ENCODE measurements around the gene ARSA.

ARSA gene

GRCh38 chr22:50587407-50587806 lies 40.5 kb downstream of the ARSA start:
- H3K4me3 ChIP-seq (ENCODE audit: low read length): no peak overlapping the region
- peaks cover 9% of the 10 kb centered on the region for H3K79me2 ChIP-seq (ENCODE audit: control insufficient read depth, low read length)
- no peak for TF ChIP-seq EZH2phosphoT487 (IDR thresholded peaks at IDR 0.05; ENCODE audit: borderline replicate concordance, low read length)
- no peak for TF ChIP-seq CTCF (IDR thresholded peaks at IDR 0.05; ENCODE audit: low read depth, low read length, poor library complexity, severe bottlenecking)
- no peaks in the 10 kb centered on the region for H3K27me3 ChIP-seq (ENCODE audit: control insufficient read depth, low read length)
- H4K20me1 ChIP-seq (ENCODE audit: control insufficient read depth, insufficient read depth, low read depth, low read length): no peaks in the 10 kb centered on the region
- H3K27ac ChIP-seq (ENCODE audit: low read depth, low read length): no peak overlapping the region
- H3K4me2 ChIP-seq (ENCODE audit: low read length): no peak overlapping the region
- no peaks in the 10 kb centered on the region for H3K9me2 ChIP-seq (replicated peaks; ENCODE audit: control insufficient read depth, low read length)
- H3K36me3 ChIP-seq (ENCODE audit: control insufficient read depth, low read length): peaks cover 4% of the 10 kb centered on the region
- peaks cover 6% of the 10 kb centered on the region for H3K4me1 ChIP-seq (ENCODE audit: control insufficient read depth, low read length)
- H3K9me3 ChIP-seq (ENCODE audit: control insufficient read depth, insufficient read depth, low read length): no peaks in the 10 kb centered on the region
- H3F3A ChIP-seq (ENCODE audit: control insufficient read depth, insufficient read depth): no peaks in the 10 kb centered on the region

GRCh38 chr22:50586416-50586815 lies 41.5 kb downstream of the ARSA start:
- Histone ChIP-seq H3K27me3 (ENCODE audit: control insufficient read depth, low read length) (no peaks in the 10 kb centered on the region), H3K4me2 (ENCODE audit: low read length) (no peak overlapping the region), H3K4me3 (ENCODE audit: low read length) (no peak overlapping the region), H3K9me2 (replicated peaks; ENCODE audit: control insufficient read depth, low read length) (no peaks in the 10 kb centered on the region), H3K79me2 (ENCODE audit: control insufficient read depth, low read length) (peaks cover 19% of the 10 kb centered on the region), H3K9me3 (ENCODE audit: control insufficient read depth, insufficient read depth, low read length) (no peaks in the 10 kb centered on the region), H3K27ac (ENCODE audit: low read depth, low read length) (no peak overlapping the region), H3F3A (ENCODE audit: control insufficient read depth, insufficient read depth) (no peaks in the 10 kb centered on the region), H4K20me1 (ENCODE audit: control insufficient read depth, insufficient read depth, low read depth, low read length) (no peaks in the 10 kb centered on the region), H3K4me1 (ENCODE audit: control insufficient read depth, low read length) (peaks cover 11% of the 10 kb centered on the region), H3K36me3 (ENCODE audit: control insufficient read depth, low read length) (peaks cover 9% of the 10 kb centered on the region)
- TF ChIP-seq EZH2phosphoT487 (IDR thresholded peaks at IDR 0.05; ENCODE audit: borderline replicate concordance, low read length): no peak
- TF ChIP-seq CTCF (IDR thresholded peaks at IDR 0.05; ENCODE audit: low read depth, low read length, poor library complexity, severe bottlenecking): no peak

GRCh38 chr22:50585781-50586180 lies 42.2 kb downstream of the ARSA start:
- peaks cover 15% of the 10 kb centered on the region for H3K36me3 ChIP-seq (ENCODE audit: control insufficient read depth, low read length)
- H3K79me2 ChIP-seq (ENCODE audit: control insufficient read depth, low read length): peaks cover 23% of the 10 kb centered on the region
- H3K9me2 ChIP-seq (replicated peaks; ENCODE audit: control insufficient read depth, low read length): no peaks in the 10 kb centered on the region
- no peaks in the 10 kb centered on the region for H4K20me1 ChIP-seq (ENCODE audit: control insufficient read depth, insufficient read depth, low read depth, low read length)
- H3K4me3 ChIP-seq (ENCODE audit: low read length): no peak overlapping the region
- no peak overlapping the region for H3K27ac ChIP-seq (ENCODE audit: low read depth, low read length)
- no peak overlapping the region for H3K4me2 ChIP-seq (ENCODE audit: low read length)
- no peaks in the 10 kb centered on the region for H3K9me3 ChIP-seq (ENCODE audit: control insufficient read depth, insufficient read depth, low read length)
- TF ChIP-seq CTCF (IDR thresholded peaks at IDR 0.05; ENCODE audit: low read depth, low read length, poor library complexity, severe bottlenecking) (no peak), EZH2phosphoT487 (IDR thresholded peaks at IDR 0.05; ENCODE audit: borderline replicate concordance, low read length) (no peak)
- H3K4me1 ChIP-seq (ENCODE audit: control insufficient read depth, low read length): peaks cover 16% of the 10 kb centered on the region
- no peaks in the 10 kb centered on the region for H3F3A ChIP-seq (ENCODE audit: control insufficient read depth, insufficient read depth)
- no peaks in the 10 kb centered on the region for H3K27me3 ChIP-seq (ENCODE audit: control insufficient read depth, low read length)

- no peaks in the 10 kb centered on the region for H3F3A ChIP-seq (ENCODE audit: control insufficient read depth, insufficient read depth)
- no peaks in the 10 kb centered on the region for H3K9me2 ChIP-seq (replicated peaks; ENCODE audit: control insufficient read depth, low read length)
- H3K4me1 ChIP-seq (ENCODE audit: control insufficient read depth, low read length): peaks cover 16% of the 10 kb centered on the region
- H3K4me2 ChIP-seq (ENCODE audit: low read length): no peak overlapping the region
- H3K9me3 ChIP-seq (ENCODE audit: control insufficient read depth, insufficient read depth, low read length): no peaks in the 10 kb centered on the region
- H3K27ac ChIP-seq (ENCODE audit: low read depth, low read length): no peak overlapping the region
- H3K79me2 ChIP-seq (ENCODE audit: control insufficient read depth, low read length): peaks cover 23% of the 10 kb centered on the region
- no peaks in the 10 kb centered on the region for H3K27me3 ChIP-seq (ENCODE audit: control insufficient read depth, low read length)
- no peaks in the 10 kb centered on the region for H4K20me1 ChIP-seq (ENCODE audit: control insufficient read depth, insufficient read depth, low read depth, low read length)
- TF ChIP-seq CTCF (IDR thresholded peaks at IDR 0.05; ENCODE audit: low read depth, low read length, poor library complexity, severe bottlenecking) (no peak), EZH2phosphoT487 (IDR thresholded peaks at IDR 0.05; ENCODE audit: borderline replicate concordance, low read length) (no peak)
- H3K36me3 ChIP-seq (ENCODE audit: control insufficient read depth, low read length): peaks cover 20% of the 10 kb centered on the region
- no peak overlapping the region for H3K4me3 ChIP-seq (ENCODE audit: low read length)
Observed at GRCh38 chr22:50585238-50585637, 42.7 kb downstream of the ARSA start.
